Airway epithelial cell (primary cell): ENCODE results near the gene KRTCAP3. TPM values are rescaled to one million over a fixed set of nuclear protein-coding genes. Genes with fewer than 3 reads are reported as not detected.

Experiments
- total RNA-seq: library from RNA; depleted of rRNA; stranded (reverse); fragments of >200 nt; gene quantifications from 2 replicates; pipeline ENCODE4 v1.2.3, GENCODE V29; 2015

Gene KRTCAP3
- 44.1 and 86.7 TPM in 2 replicates for total RNA-seq

DNA sequence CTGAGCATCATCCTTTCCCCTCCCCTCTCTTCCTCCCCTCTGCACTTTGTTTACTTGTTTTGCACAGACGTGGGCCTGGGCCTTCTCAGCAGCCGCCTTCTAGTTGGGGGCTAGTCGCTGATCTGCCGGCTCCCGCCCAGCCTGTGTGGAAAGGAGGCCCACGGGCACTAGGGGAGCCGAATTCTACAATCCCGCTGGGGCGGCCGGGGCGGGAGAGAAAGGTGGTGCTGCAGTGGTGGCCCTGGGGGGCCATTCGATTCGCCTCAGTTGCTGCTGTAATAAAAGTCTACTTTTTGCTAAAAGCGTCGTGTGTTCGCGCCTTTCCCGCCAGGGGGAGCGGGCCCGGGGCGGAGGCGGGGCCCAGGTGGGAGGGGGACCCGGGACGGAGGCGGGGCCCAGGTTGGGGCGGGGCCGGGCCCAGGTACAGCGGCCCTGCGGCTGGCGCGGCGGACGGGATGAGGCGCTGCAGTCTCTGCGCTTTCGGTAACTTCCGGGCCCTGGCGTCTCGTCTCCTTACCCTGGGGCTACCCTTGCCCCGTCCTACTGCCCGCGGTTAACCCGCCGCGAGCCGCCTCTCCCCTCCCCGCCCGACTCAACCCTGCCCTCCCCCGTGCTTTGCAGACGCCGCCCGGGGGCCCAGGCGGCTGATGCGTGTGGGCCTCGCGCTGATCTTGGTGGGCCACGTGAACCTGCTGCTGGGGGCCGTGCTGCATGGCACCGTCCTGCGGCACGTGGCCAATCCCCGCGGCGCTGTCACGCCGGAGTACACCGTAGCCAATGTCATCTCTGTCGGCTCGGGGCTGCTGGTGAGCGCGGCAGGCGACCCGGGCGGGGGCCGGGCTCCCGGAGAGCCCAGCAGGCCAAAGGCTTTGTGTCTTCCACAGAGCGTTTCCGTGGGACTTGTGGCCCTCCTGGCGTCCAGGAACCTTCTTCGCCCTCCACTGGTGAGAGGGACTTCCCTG is at the start of gene KRTCAP3:
Gene KRTCAP3 (plus strand): TSS at position 424 of the 962 bp plus-strand sequence. CDS start 32 bp downstream, at position 456.

GRCh38 chr2:27409321-27410073 is 32.7 kb upstream of the KRTCAP3 start, which contains the start of gene PPM1G:
TSS of gene PPM1G (minus strand) at chr2:27409591. CDS start at chr2:27409422, 169 bp downstream.

DNA sequence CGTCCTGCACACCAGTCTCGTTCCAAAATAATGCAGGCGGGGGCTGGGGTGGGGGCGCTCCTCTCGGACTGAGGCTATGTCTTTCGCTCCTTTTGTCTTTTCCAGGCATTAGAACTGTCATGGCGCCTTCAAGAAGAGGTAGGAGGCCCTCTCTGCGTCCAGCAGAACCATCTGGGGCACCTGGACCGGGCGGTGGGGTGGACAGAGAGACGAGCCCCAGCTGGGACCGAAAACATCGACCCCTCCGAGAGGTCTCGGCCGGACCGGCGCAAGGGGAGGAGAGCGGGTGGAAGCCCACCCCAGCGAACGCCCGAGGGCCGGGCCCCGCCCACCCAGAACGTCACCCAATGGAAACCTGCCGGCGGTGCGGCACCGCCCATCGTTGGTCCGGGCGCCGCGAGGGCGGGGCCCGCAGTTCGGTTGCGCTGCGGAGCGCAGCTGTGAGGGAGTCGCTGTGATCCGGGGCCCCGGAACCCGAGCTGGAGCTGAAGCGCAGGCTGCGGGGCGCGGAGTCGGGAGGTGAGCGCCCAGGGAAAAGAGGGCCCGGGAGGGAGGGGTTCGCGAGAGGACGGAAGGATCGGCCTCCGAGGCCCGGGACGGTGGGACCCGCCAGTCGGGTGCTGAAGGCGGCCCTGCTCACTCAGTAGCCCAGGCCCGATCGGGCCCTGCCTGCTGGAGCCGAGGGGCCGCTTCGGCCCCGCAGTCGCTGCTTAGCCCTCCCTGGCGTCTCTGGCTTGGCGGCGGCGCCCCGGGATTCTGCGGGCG is 13.8 kb upstream of the KRTCAP3 start, which contains the start of gene NRBP1:
Gene NRBP1 (plus strand): TSS at position 419 of the 765 bp plus-strand sequence. CDS start 4,643 bp downstream, outside the sequence.

GRCh38 chr2:27489498-27490397 is 47.6 kb downstream of the KRTCAP3 start, which contains the start of gene IFT172:
TSS of gene IFT172 (minus strand) at chr2:27489743. CDS start at chr2:27489653, 90 bp downstream.

Other genes with a start within 250 kb of the KRTCAP3 start
- gene ATRAID, start 230.3 kb upstream of the KRTCAP3 start, total RNA-seq: 120 and 148 TPM in 2 replicates
- gene SLC5A6, start 230.1 kb upstream of the KRTCAP3 start, total RNA-seq: 29.6 and 40.1 TPM in 2 replicates
- 43.7 and 51.4 TPM in 2 replicates for gene CAD, start 225.0 kb upstream of the KRTCAP3 start, total RNA-seq
- gene SLC30A3, start 179.3 kb upstream of the KRTCAP3 start, total RNA-seq: not detected in 2 replicates
- gene DNAJC5G, start 166.9 kb upstream of the KRTCAP3 start, total RNA-seq: not detected in 2 replicates
- gene TRIM54, start 160.0 kb upstream of the KRTCAP3 start, total RNA-seq: not detected in 2 replicates
- 0.49 and 1.7 TPM in 2 replicates for gene UCN, start 133.9 kb upstream of the KRTCAP3 start, total RNA-seq
- gene MPV17, start 119.3 kb upstream of the KRTCAP3 start, total RNA-seq: 73.2 and 88.3 TPM in 2 replicates
- gene GTF3C2, start 85.6 kb upstream of the KRTCAP3 start, total RNA-seq: 38.6 and 48.0 TPM in 2 replicates
- 35.3 and 37.6 TPM in 2 replicates for gene EIF2B4, start 72.0 kb upstream of the KRTCAP3 start, total RNA-seq
- gene SNX17, start 71.8 kb upstream of the KRTCAP3 start, total RNA-seq: 86.1 and 106 TPM in 2 replicates
- gene ZNF513, start 61.6 kb upstream of the KRTCAP3 start, total RNA-seq: 9.1 and 11.0 TPM in 2 replicates
- gene PPM1G, start 32.8 kb upstream of the KRTCAP3 start, total RNA-seq: 114 and 115 TPM in 2 replicates
- 64.1 and 83.3 TPM in 2 replicates for gene NRBP1, start 13.8 kb upstream of the KRTCAP3 start, total RNA-seq
- 8.2 and 9.2 TPM in 2 replicates for gene IFT172, start 47.4 kb downstream of the KRTCAP3 start, total RNA-seq
- gene FNDC4, start 52.8 kb downstream of the KRTCAP3 start, total RNA-seq: 9.7 and 12.5 TPM in 2 replicates
- not detected in 2 replicates for gene GCKR, start 54.5 kb downstream of the KRTCAP3 start, total RNA-seq
- 14.7 and 22.4 TPM in 2 replicates for gene ZNF512, start 140.7 kb downstream of the KRTCAP3 start, total RNA-seq
- gene CCDC121, start 186.6 kb downstream of the KRTCAP3 start, total RNA-seq: 0.21 and 0.74 TPM in 2 replicates
- 27.7 and 33.7 TPM in 2 replicates for gene GPN1, start 186.7 kb downstream of the KRTCAP3 start, total RNA-seq
- 13.7 and 16.1 TPM in 2 replicates for gene SUPT7L, start 221.2 kb downstream of the KRTCAP3 start, total RNA-seq
- 16.3 and 20.4 TPM in 2 replicates for gene SLC4A1AP, start 221.5 kb downstream of the KRTCAP3 start, total RNA-seq